GM23338 (cell line): ENCODE data around the gene RGS7. TPM values are rescaled to one million over a fixed set of nuclear protein-coding genes. Genes with fewer than 3 reads are reported as not detected.

Experiments
- ATAC-seq: fragments of 200-7000 bp; cut with Tn5 transposase; 3 replicates; pipeline ENCODE4 v1.9.1; 2020
- DNase-seq: peaks from one replicate; pipeline ENCODE4 v3.0.0-alpha.2; 2015; ENCODE audit warnings: low spot score
- H2AFZ ChIP-seq: fragments of 200-600 bp; sonication (generic); 2 replicates; pipeline ENCODE4 v1.8.0; 2016; ENCODE audit warnings: antibody characterized with exemption, mild to moderate bottlenecking, moderate library complexity
- H3F3A ChIP-seq: fragments of 200-600 bp; sonication (generic); replicated peaks from 2 replicates; pipeline ENCODE4 v1.8.0; 2017; ENCODE audit warnings: antibody characterized with exemption, mixed run types, low read depth
- H3K27ac ChIP-seq: fragments of 200-600 bp; sonication (generic); 2 replicates; pipeline ENCODE4 v1.6.1; 2016; ENCODE audit warnings: low read depth
- H3K27me3 ChIP-seq: fragments of 200-600 bp; sonication (generic); 2 replicates; pipeline ENCODE4 v1.8.0; 2016; ENCODE audit warnings: mild to moderate bottlenecking, mixed run types, moderate library complexity; ENCODE audit not compliant: insufficient read depth
- H3K36me3 ChIP-seq: fragments of 200-600 bp; sonication (generic); 2 replicates; pipeline ENCODE4 v1.8.0; 2016; ENCODE audit warnings: mild to moderate bottlenecking; ENCODE audit not compliant: insufficient read depth
- H3K4me1 ChIP-seq: fragments of 200-600 bp; sonication (generic); 2 replicates; pipeline ENCODE4 v1.8.0; 2016; ENCODE audit warnings: mild to moderate bottlenecking, moderate library complexity; ENCODE audit not compliant: insufficient read depth
- H3K4me2 ChIP-seq: fragments of 200-600 bp; sonication (generic); 2 replicates; pipeline ENCODE4 v1.7.1; 2017; ENCODE audit warnings: mixed run types
- H3K4me3 ChIP-seq: fragments of 200-600 bp; sonication (generic); 2 replicates; pipeline ENCODE4 v1.6.1; 2016; ENCODE audit warnings: mixed run types
- H3K79me2 ChIP-seq: fragments of 200-600 bp; sonication (generic); replicated peaks from 2 replicates; pipeline ENCODE4 v1.8.0; 2017; ENCODE audit warnings: mild to moderate bottlenecking; ENCODE audit not compliant: insufficient read depth
- H3K9me2 ChIP-seq: fragments of 200-600 bp; sonication (generic); 2 replicates; pipeline ENCODE4 v1.8.0; 2017; ENCODE audit not compliant: insufficient read depth
- H4K20me1 ChIP-seq: fragments of 200-600 bp; sonication (generic); replicated peaks from 2 replicates; pipeline ENCODE4 v1.8.0; 2017; ENCODE audit warnings: mild to moderate bottlenecking; ENCODE audit not compliant: insufficient read depth
- H3K27ac Mint-ChIP-seq: 2 replicates; pipeline ENCODE4 v1.8.0; 2020; ENCODE audit warnings: inconsistent platforms, mild to moderate bottlenecking, moderate library complexity, mixed read lengths
- H3K27me3 Mint-ChIP-seq: 3 replicates; pipeline ENCODE4 v1.8.0; 2022; ENCODE audit warnings: low read depth, mild to moderate bottlenecking, moderate library complexity, mixed read lengths, inconsistent platforms; ENCODE audit not compliant: insufficient read depth, poor library complexity
- H3K36me3 Mint-ChIP-seq: 3 replicates; pipeline ENCODE4 v1.8.0; 2021; ENCODE audit warnings: low read depth, mild to moderate bottlenecking, inconsistent platforms, moderate library complexity, mixed read lengths
- H3K4me1 Mint-ChIP-seq: 3 replicates; pipeline ENCODE4 v1.8.0; 2020; ENCODE audit warnings: mild to moderate bottlenecking, inconsistent platforms, mixed read lengths
- H3K4me3 Mint-ChIP-seq: 3 replicates; pipeline ENCODE4 v1.8.0; 2021; ENCODE audit warnings: moderate library complexity, mild to moderate bottlenecking, inconsistent platforms, mixed read lengths
- H3K9me3 Mint-ChIP-seq: 3 replicates; pipeline ENCODE4 v1.8.0; 2020; ENCODE audit warnings: moderate library complexity, mild to moderate bottlenecking, inconsistent platforms, mixed read lengths
- CREB1 ChIP-seq: fragments of 250-450 bp; sonication (Bioruptor Pico); IDR thresholded peaks from 2 replicates; pipeline ENCODE4 v1.5.0; 2020; ENCODE audit warnings: low read depth, mild to moderate bottlenecking, moderate library complexity
- EZH2 ChIP-seq: fragments of 200-600 bp; sonication (generic); IDR thresholded peaks from one replicate; pipeline ENCODE4 v1.8.0; 2017; ENCODE audit warnings: antibody characterized with exemption, mild to moderate bottlenecking, low read depth; ENCODE audit not compliant: unreplicated experiment
- EZH2phosphoT487 ChIP-seq: fragments of 200-600 bp; sonication (generic); IDR thresholded peaks from one replicate; pipeline ENCODE4 v1.8.1; 2018; ENCODE audit warnings: antibody characterized with exemption; ENCODE audit not compliant: unreplicated experiment
- JUNB ChIP-seq: IDR thresholded peaks from one replicate; pipeline ENCODE4 v1.6.1; 2016; ENCODE audit warnings: antibody characterized with exemption; ENCODE audit not compliant: unreplicated experiment
- NANOG ChIP-seq: IDR thresholded peaks from 2 replicates; pipeline ENCODE4 v1.6.1; 2016; ENCODE audit warnings: antibody characterized with exemption, borderline replicate concordance
- POLR2AphosphoS5 ChIP-seq: IDR thresholded peaks from 2 replicates; pipeline ENCODE4 v1.6.1; 2016; ENCODE audit warnings: antibody characterized with exemption, low read depth
- STAT1 ChIP-seq: IDR thresholded peaks from one replicate; pipeline ENCODE4 v1.6.1; 2016; ENCODE audit warnings: antibody characterized with exemption; ENCODE audit not compliant: unreplicated experiment
- ZNF114 ChIP-seq: fragments of 250-450 bp; sonication (Bioruptor Pico); IDR thresholded peaks from 2 replicates; pipeline ENCODE4 v1.5.0; 2020; ENCODE audit warnings: mild to moderate bottlenecking, moderate library complexity
- long read RNA-seq: library from polyadenylated mRNA; unstranded; transcript quantifications from one replicate; pipeline ENCODE4 v2.0.0, GENCODE V29; 2020; ENCODE audit not compliant: unreplicated experiment
- polyA plus RNA-seq: library from polyadenylated mRNA; unstranded; fragments of >200 nt; fragmentation: Nextera tagmentation; extraction: Ambion mirVana; gene quantifications from 2 replicates; pipeline ENCODE4 v1.2.1, GENCODE V29; 2016
- total RNA-seq: library from RNA; depleted of rRNA; stranded (reverse); fragments of >200 nt; shearing (Covaris generic); gene quantifications from 2 replicates; pipeline ENCODE4 v1.2.3, GENCODE V29; 2014; rRNA removed
- TF ChIP-seq, protein P1 (sequence below): IDR thresholded peaks from one replicate; pipeline ENCODE4 v1.6.1; 2018; ENCODE audit warnings: antibody characterized with exemption; ENCODE audit not compliant: unreplicated experiment
- TF ChIP-seq, protein P2 (sequence below): fragments of 250-450 bp; sonication (Bioruptor Pico); IDR thresholded peaks from 2 replicates; pipeline ENCODE4 v1.5.0; 2020; ENCODE audit warnings: mild to moderate bottlenecking, moderate library complexity
- TF ChIP-seq, protein P3 (sequence below): IDR thresholded peaks from 2 replicates; pipeline ENCODE4 v1.6.1; 2016; ENCODE audit warnings: antibody characterized with exemption

RGS7 gene
- total RNA-seq: 0.43 and 2.2 TPM in 2 replicates
- polyA plus RNA-seq: 2.0 and 2.6 TPM in 2 replicates
- long read RNA-seq, partial matches to known transcripts: 0 of 1 reads
- long read RNA-seq, other reads (novel, unspliced or antisense): 1 of 1 reads

DNA sequence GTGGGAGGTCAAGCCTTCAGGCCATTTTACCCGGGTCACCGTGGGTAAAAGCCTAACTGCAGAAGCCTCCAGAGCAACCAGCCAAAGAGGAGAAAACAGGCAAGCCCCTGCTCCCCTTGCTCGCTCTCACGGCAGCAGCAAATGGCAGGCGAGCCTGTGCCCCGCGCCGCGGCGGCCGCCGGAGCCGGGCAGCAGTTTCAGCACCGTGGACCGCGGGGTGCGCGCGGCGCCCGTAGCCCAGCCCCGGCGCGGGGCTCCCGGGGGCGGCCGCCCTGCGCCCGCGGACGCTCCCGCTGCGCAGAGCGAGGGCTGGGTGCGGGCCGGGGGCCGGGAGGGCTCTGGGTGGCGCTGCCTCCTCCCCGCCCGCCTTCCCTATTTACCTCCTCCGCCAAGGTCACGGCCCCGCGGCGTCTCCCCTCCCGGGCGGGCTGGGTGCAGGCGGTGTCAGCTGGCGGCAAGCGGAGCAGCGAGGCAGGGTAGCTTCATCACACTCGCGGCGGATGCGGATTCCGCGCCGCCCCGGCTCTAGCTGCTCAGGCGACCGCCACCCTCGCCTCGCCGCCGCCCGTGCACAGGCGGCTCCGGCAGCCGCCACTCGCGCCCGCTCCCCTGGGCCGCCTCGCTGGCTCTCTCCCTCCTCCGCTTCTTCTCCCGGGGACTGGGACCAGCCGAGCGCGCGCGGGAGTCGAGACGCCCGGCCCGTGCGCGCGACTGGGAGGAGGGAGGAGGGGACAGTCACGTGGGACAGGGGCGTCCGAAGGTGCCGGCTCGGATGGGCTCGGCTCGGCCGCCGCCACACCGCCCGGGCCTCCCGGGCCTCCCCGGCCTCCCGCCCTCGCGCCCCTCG lies at the start of gene RGS7:
Gene RGS7, minus strand, starts transcription at position 687 of the 847 bp plus-strand sequence.
- H3K79me2 ChIP-seq: no peaks in the 10 kb centered on the region
- DNase-seq: peak; percentile 75
- peaks cover 3% of the 10 kb centered on the region; the same call in 2 of the 3 replicates for H3K4me1 Mint-ChIP-seq
- peak within 1 kb of the TSS; percentile 99 for H2AFZ ChIP-seq
- H3K4me2 ChIP-seq: peak within 1 kb of the TSS; percentile 98
- H3K9me2 ChIP-seq: no peaks in the 10 kb centered on the region
- H3K9me3 Mint-ChIP-seq: no peaks in the 10 kb centered on the region
- peaks cover 5% of the 10 kb centered on the region; the same call in 1 of the 2 replicates for H3K4me1 ChIP-seq
- H3K4me3 Mint-ChIP-seq: peak within 1 kb of the TSS; percentile 87
- no peak within 1 kb of the TSS for H3K27ac ChIP-seq
- H3K36me3 ChIP-seq: no peaks in the 10 kb centered on the region
- peak within 1 kb of the TSS; percentile 85 for H3K4me3 ChIP-seq
- 0 out of 2 replicates have a peak, but pooled peaks cover 3% of the 10 kb centered on the region for H3F3A ChIP-seq
- TF ChIP-seq ZNF114 (CRISPR knock-in tag): no peak
- TF ChIP-seq, protein P1, sequence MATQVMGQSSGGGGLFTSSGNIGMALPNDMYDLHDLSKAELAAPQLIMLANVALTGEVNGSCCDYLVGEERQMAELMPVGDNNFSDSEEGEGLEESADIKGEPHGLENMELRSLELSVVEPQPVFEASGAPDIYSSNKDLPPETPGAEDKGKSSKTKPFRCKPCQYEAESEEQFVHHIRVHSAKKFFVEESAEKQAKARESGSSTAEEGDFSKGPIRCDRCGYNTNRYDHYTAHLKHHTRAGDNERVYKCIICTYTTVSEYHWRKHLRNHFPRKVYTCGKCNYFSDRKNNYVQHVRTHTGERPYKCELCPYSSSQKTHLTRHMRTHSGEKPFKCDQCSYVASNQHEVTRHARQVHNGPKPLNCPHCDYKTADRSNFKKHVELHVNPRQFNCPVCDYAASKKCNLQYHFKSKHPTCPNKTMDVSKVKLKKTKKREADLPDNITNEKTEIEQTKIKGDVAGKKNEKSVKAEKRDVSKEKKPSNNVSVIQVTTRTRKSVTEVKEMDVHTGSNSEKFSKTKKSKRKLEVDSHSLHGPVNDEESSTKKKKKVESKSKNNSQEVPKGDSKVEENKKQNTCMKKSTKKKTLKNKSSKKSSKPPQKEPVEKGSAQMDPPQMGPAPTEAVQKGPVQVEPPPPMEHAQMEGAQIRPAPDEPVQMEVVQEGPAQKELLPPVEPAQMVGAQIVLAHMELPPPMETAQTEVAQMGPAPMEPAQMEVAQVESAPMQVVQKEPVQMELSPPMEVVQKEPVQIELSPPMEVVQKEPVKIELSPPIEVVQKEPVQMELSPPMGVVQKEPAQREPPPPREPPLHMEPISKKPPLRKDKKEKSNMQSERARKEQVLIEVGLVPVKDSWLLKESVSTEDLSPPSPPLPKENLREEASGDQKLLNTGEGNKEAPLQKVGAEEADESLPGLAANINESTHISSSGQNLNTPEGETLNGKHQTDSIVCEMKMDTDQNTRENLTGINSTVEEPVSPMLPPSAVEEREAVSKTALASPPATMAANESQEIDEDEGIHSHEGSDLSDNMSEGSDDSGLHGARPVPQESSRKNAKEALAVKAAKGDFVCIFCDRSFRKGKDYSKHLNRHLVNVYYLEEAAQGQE: peak; percentile 60
- no peak for TF ChIP-seq NANOG
- TF ChIP-seq JUNB: no peak
- peak; percentile 35; the same call in 1 of the 2 replicates for TF ChIP-seq POLR2AphosphoS5
- TF ChIP-seq STAT1: no peak
- TF ChIP-seq CREB1 (CRISPR knock-in tag): no peak
- TF ChIP-seq, protein P2, sequence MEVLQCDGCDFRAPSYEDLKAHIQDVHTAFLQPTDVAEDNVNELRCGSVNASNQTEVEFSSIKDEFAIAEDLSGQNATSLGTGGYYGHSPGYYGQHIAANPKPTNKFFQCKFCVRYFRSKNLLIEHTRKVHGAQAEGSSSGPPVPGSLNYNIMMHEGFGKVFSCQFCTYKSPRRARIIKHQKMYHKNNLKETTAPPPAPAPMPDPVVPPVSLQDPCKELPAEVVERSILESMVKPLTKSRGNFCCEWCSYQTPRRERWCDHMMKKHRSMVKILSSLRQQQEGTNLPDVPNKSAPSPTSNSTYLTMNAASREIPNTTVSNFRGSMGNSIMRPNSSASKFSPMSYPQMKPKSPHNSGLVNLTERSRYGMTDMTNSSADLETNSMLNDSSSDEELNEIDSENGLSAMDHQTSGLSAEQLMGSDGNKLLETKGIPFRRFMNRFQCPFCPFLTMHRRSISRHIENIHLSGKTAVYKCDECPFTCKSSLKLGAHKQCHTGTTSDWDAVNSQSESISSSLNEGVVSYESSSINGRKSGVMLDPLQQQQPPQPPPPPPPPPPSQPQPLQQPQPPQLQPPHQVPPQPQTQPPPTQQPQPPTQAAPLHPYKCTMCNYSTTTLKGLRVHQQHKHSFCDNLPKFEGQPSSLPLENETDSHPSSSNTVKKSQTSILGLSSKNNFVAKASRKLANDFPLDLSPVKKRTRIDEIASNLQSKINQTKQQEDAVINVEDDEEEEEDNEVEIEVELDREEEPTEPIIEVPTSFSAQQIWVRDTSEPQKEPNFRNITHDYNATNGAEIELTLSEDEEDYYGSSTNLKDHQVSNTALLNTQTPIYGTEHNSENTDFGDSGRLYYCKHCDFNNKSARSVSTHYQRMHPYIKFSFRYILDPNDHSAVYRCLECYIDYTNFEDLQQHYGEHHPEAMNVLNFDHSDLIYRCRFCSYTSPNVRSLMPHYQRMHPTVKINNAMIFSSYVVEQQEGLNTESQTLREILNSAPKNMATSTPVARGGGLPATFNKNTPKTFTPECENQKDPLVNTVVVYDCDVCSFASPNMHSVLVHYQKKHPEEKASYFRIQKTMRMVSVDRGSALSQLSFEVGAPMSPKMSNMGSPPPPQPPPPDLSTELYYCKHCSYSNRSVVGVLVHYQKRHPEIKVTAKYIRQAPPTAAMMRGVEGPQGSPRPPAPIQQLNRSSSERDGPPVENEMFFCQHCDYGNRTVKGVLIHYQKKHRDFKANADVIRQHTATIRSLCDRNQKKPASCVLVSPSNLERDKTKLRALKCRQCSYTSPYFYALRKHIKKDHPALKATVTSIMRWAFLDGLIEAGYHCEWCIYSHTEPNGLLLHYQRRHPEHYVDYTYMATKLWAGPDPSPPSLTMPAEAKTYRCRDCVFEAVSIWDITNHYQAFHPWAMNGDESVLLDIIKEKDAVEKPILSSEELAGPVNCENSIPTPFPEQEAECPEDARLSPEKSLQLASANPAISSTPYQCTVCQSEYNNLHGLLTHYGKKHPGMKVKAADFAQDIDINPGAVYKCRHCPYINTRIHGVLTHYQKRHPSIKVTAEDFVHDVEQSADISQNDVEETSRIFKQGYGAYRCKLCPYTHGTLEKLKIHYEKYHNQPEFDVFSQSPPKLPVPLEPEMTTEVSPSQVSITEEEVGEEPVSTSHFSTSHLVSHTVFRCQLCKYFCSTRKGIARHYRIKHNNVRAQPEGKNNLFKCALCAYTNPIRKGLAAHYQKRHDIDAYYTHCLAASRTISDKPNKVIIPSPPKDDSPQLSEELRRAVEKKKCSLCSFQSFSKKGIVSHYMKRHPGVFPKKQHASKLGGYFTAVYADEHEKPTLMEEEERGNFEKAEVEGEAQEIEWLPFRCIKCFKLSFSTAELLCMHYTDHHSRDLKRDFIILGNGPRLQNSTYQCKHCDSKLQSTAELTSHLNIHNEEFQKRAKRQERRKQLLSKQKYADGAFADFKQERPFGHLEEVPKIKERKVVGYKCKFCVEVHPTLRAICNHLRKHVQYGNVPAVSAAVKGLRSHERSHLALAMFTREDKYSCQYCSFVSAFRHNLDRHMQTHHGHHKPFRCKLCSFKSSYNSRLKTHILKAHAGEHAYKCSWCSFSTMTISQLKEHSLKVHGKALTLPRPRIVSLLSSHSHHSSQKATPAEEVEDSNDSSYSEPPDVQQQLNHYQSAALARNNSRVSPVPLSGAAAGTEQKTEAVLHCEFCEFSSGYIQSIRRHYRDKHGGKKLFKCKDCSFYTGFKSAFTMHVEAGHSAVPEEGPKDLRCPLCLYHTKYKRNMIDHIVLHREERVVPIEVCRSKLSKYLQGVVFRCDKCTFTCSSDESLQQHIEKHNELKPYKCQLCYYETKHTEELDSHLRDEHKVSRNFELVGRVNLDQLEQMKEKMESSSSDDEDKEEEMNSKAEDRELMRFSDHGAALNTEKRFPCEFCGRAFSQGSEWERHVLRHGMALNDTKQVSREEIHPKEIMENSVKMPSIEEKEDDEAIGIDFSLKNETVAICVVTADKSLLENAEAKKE (CRISPR knock-in tag): no peak
- no peak for TF ChIP-seq EZH2
- TF ChIP-seq, protein P3, sequence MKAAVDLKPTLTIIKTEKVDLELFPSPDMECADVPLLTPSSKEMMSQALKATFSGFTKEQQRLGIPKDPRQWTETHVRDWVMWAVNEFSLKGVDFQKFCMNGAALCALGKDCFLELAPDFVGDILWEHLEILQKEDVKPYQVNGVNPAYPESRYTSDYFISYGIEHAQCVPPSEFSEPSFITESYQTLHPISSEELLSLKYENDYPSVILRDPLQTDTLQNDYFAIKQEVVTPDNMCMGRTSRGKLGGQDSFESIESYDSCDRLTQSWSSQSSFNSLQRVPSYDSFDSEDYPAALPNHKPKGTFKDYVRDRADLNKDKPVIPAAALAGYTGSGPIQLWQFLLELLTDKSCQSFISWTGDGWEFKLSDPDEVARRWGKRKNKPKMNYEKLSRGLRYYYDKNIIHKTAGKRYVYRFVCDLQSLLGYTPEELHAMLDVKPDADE: no peak
- TF ChIP-seq EZH2phosphoT487: no peak
- no peak within 1 kb of the TSS for H3K27ac Mint-ChIP-seq
- peaks cover 36% of the 10 kb centered on the region for H3K27me3 ChIP-seq
- H3K27me3 Mint-ChIP-seq: peaks cover 9% of the 10 kb centered on the region
- H3K36me3 Mint-ChIP-seq: no peaks in the 10 kb centered on the region
- ATAC-seq: peak; percentile 86
- no peaks in the 10 kb centered on the region; the same call in 1 of the 2 replicates for H4K20me1 ChIP-seq
